T-helper 22 cell (primary cell): ENCODE results near the gene SEPTIN12.

ENCODE experiments used
- DNase-seq: peaks from one replicate; pipeline ENCODE4 v3.0.0-alpha.2; 2020; ENCODE audit warnings: low read depth

The SEPTIN12 gene

GRCh38 chr16:4787627-4788482, at the start of gene SEPTIN12:
TSS of gene SEPTIN12 (minus strand) at chr16:4788345. CDS start at chr16:4787645, 700 bp downstream.
- DNase-seq = no peak

- no peak for DNase-seq
Observed at GRCh38 chr16:4836727-4837126, 48.6 kb upstream of the SEPTIN12 start.

GRCh38 chr16:4833584-4833983, 45.4 kb upstream of the SEPTIN12 start:
- DNase-seq = no peak

DNA sequence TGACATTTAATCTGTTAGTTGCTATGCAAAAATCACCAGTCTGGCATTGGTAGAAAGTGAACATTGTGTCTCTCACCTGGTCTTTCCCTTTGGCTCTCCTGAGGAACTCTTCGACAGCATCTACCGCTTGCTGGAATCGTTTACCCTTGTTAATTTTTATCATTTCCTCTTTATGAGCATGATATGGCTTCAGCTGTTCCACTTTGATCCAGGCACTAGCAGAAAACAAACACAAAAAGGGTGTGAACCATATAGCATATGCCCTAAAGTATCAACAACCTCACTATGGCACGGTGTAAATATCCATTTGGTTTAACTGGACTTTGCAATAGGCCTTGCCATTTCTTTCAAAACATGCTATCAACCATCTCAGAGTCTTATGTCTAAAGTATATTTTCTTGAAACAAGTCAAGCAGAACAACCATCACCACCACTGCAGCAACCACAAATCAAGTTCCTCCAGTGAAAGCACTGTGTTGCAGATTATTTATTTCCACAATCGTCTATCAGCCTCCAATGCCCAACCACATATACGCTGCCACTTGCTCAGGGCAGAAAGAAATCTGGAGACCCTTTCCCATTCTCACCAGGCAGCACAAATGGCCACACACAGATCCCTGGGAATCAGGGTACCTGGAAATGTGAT, 44.7 kb upstream of the SEPTIN12 start:
- DNase-seq = no peak

DNA sequence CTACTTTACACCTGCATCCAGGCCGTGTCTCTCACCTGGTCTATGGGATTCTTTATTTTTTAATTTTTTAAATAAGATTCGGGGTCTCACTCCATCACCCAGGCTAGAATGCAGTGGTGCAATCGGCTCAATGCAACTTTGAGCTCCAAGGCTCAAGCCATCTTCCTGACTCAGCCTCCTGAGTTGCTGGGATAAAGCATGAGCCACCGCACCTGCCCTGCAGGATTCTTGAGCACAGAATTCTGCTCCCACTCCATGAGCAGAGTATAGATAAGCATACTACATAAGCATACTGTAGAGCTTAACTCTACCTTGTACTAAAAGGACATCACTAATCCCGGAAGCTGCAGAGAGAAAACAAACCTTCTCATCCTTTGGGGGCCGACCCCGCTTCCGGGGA, 43.5 kb upstream of the SEPTIN12 start:
- no peak for DNase-seq

DNA sequence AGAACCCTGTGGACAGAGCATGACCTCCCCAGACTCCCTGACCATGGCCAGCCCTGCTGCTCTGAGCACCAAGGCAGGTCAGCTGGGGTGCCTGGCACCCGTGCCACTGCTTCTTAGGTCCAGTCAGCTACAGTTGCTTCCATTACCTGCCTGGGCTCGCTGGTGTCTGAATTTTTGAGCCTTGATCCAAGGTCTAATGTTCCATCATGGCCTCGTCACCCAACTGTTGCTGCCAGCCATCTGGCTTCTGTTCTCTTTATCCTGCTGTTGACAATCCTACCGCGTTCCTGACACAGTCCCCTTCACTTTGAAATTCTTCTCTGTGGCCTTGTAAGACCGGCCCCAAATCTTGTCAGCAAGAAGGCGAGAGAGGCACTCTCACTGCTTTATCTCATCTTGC, 42.3 kb upstream of the SEPTIN12 start:
- no peak for DNase-seq

- DNase-seq = no peak
Observed at GRCh38 chr16:4828567-4829321, 40.6 kb upstream of the SEPTIN12 start.

DNA sequence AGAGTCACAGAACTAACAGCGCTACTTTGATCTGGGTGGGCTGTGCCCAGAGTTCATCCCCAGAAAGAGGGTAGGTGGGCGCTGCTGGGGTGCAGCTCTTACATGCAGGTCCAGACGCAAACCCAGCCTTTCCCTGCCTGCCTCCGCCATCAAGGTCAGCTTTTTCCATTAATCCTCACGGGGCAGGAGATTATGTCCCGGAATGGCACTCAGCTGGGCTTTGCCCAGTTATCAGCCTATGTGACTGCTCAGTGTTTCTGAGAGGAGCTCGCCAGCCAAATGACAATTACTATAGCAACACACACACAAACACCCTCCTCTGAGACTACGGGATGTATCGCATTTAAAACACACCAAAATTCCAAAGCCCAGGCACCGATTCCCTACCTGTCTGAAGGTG, 38.8 kb upstream of the SEPTIN12 start:
- DNase-seq = no peak

GRCh38 chr16:4826526-4826925, 38.4 kb upstream of the SEPTIN12 start:
- no peak for DNase-seq

DNA sequence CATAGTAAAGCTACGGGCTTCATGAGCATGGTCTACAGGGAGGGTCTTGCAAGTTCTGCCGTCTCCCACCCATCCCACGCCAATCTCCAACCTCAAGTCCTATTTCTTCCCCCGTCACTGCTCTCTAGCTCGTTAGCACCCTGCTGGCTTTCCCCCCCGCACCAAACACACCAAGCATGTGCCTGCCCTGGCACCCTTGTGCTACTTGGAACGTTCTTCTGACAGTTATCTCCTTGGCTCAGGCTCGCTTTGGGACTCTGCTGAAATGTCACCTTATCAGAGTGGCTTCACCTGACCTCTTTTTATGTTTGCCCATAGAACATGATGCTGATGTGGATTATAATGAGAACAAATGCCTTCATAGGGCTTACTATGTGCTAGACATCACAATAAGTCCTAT, 37.1 kb upstream of the SEPTIN12 start:
- DNase-seq = no peak

GRCh38 chr16:4820652-4821051, 32.5 kb upstream of the SEPTIN12 start:
- no peak for DNase-seq

- no peak for DNase-seq
Observed at GRCh38 chr16:4814542-4815173, 26.5 kb upstream of the SEPTIN12 start.

GRCh38 chr16:4814046-4814445, 25.9 kb upstream of the SEPTIN12 start:
- no peak for DNase-seq

- no peak for DNase-seq
Observed at GRCh38 chr16:4813251-4814003, 25.3 kb upstream of the SEPTIN12 start.

- no peak for DNase-seq
Observed at GRCh38 chr16:4811773-4812172, 23.6 kb upstream of the SEPTIN12 start.

DNA sequence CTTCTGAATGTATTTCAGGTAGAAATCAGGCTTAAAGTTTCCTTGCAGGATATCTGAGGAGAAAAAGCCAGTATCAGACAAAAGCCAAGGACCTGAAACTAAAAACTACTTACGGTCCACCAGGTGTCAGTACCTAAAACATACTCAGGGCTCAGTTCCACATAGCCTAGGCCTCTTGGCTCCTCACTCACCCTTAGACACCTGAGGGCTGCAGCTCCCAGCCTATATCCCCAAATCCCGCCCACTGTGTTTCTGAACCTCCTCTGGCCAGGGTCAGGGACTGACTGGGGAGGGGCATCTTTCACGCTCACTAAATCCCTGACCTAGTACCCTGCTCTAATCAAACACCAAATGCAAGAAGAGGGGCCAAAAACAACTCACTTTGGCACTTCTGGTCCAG, 23.1 kb upstream of the SEPTIN12 start:
- no peak for DNase-seq

- no peak for DNase-seq
Observed at GRCh38 chr16:4806280-4806679, 18.1 kb upstream of the SEPTIN12 start.

GRCh38 chr16:4805231-4805630, 17.1 kb upstream of the SEPTIN12 start:
- no peak for DNase-seq

GRCh38 chr16:4803898-4804762, 16.0 kb upstream of the SEPTIN12 start:
- no peak for DNase-seq

DNA sequence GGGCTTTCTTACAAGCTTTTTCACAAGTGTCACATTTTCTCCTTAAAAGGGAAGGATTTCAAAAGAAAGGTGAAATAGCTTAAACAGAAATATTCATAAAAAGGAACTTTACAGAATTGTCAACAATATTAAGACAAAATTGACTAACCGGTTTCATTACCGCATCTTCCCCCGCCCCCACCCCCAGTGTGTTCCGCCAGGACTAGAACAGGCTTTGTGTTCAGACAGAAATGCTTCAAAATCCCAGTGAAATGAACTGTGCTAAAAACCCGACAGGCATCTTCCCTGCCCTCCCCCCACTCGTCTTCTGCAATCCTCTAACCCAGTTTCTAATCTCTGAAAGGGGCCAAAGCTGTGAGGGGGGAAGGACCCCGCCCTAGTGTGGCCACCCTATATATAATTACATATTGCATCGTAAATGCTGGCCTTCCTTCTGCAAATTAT, 15.3 kb upstream of the SEPTIN12 start:
- no peak for DNase-seq
